Measurements from ENCODE around the gene VPS13A. TPM values are rescaled to one million over a fixed set of nuclear protein-coding genes. Genes with fewer than 3 reads are reported as not detected.

VPS13A gene
- total and polyA plus RNA-seq, 2 experiments from 2014 or later, result 13.2 to 65.6 TPM

DNA sequence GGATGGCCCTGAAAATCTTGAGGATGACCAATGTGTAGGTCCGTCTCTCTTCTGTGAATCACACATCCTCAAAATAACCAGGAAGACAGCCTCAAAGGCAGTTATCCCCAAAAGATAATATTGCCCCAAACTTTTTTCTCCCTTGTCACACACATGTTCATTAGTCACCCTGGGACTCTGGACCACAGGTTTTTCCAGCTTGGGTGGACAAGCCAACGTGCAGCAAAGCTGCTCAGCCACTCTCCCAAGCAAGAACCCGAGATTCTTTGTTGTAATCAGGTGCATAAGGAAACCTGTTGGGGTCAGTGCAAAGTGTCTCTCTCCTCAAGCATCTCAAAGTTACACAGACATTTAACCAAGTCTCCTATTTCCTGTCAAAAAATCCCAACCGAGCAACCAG, 274.2 kb downstream of the VPS13A start:
- H3K36me3 ChIP-seq (replicated peaks; ENCODE audit: insufficient read depth, low read depth), result no peaks in the 10 kb centered on the region
- no peaks in the 10 kb centered on the region for H3K9me3 ChIP-seq (ENCODE audit: low read depth)
- H3K27ac ChIP-seq, result no peak overlapping the region
- H3K4me1 ChIP-seq (ENCODE audit: insufficient read depth), result peaks cover 11% of the 10 kb centered on the region
- no peaks in the 10 kb centered on the region for H3K9me2 ChIP-seq (replicated peaks; ENCODE audit: insufficient read depth)
- TF ChIP-seq, protein P1, sequence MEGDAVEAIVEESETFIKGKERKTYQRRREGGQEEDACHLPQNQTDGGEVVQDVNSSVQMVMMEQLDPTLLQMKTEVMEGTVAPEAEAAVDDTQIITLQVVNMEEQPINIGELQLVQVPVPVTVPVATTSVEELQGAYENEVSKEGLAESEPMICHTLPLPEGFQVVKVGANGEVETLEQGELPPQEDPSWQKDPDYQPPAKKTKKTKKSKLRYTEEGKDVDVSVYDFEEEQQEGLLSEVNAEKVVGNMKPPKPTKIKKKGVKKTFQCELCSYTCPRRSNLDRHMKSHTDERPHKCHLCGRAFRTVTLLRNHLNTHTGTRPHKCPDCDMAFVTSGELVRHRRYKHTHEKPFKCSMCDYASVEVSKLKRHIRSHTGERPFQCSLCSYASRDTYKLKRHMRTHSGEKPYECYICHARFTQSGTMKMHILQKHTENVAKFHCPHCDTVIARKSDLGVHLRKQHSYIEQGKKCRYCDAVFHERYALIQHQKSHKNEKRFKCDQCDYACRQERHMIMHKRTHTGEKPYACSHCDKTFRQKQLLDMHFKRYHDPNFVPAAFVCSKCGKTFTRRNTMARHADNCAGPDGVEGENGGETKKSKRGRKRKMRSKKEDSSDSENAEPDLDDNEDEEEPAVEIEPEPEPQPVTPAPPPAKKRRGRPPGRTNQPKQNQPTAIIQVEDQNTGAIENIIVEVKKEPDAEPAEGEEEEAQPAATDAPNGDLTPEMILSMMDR (IDR thresholded peaks at IDR 0.05; ENCODE audit: poor library complexity), result no peak
- TF ChIP-seq EZH2 (IDR thresholded peaks at IDR 0.05; ENCODE audit: borderline replicate concordance) (no peak), EZH2phosphoT487 (IDR thresholded peaks at IDR 0.05; ENCODE audit: low read depth, severe bottlenecking, unreplicated experiment) (no peak)
- 93% methylated on average over 4 of the region's 4 CpGs for WGBS (ENCODE audit: low lambda C conversion rate, missing lambda C conversion rate)
- H3K79me2 ChIP-seq, result no peaks in the 10 kb centered on the region
- no peak overlapping the region for H2AFZ ChIP-seq
- no peaks in the 10 kb centered on the region for H3K27me3 ChIP-seq
- H3K4me3 ChIP-seq, result no peak overlapping the region
- no peak for DNase-seq (ENCODE audit: low spot score)
- H3K4me2 ChIP-seq, result no peak overlapping the region
- H4K20me1 ChIP-seq (ENCODE audit: insufficient read depth, poor library complexity, severe bottlenecking), result no peaks in the 10 kb centered on the region

DNA sequence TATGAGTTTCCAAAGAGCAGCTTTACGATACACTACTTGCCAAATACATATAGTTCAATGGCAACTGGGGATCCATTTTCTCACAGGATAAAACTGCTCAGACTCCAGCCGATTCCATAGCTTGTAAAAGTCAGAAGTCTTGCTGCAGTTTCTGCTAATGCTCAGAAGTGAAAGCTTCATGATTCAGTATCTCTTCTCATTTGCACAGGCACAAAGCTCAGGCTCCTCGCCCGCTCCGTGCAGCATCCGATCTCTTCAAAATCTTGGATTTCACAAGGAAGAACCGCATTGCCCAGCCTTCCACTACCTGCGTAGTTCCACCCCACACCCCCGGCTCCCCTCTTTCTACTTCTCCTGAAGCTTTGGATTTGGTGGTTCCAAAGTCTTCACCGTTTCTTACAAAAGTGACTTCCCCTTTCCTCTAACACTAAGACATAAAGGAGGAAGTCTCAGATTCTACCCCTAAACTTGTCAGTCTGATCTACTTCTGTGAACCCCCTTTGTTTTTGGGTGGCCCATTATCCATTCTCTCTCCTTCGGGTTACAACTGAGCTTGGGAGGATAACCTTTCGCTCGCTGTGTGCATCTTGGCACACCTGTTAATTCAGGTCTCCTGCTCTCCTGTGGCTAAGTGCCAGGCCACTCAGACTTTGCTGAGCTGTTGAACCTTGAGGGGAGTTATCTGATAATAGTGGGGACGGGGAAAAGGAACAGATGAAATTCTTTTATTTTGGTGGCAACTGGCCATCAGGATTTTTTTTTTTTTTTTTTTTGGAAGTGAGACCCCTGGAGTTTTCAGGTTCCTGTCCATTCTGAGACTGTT, 276.7 kb downstream of the VPS13A start:
- DNase-seq (ENCODE audit: low spot score), result no peak
- peak overlapping the region; percentile 37 for H3K4me2 ChIP-seq
- no peaks in the 10 kb centered on the region for H3K79me2 ChIP-seq
- H3K9me2 ChIP-seq (replicated peaks; ENCODE audit: insufficient read depth), result no peaks in the 10 kb centered on the region
- peaks cover 11% of the 10 kb centered on the region for H3K4me1 ChIP-seq (ENCODE audit: insufficient read depth)
- no peak for TF ChIP-seq EZH2phosphoT487 (IDR thresholded peaks at IDR 0.05; ENCODE audit: low read depth, severe bottlenecking, unreplicated experiment)
- TF ChIP-seq, protein P1 (IDR thresholded peaks at IDR 0.05; ENCODE audit: poor library complexity), result no peak
- TF ChIP-seq EZH2 (IDR thresholded peaks at IDR 0.05; ENCODE audit: borderline replicate concordance), result no peak
- WGBS (ENCODE audit: low lambda C conversion rate, missing lambda C conversion rate), result 86% methylated on average over 14 of the region's 14 CpGs
- no peaks in the 10 kb centered on the region for H3K9me3 ChIP-seq (ENCODE audit: low read depth)
- no peak overlapping the region for H3K4me3 ChIP-seq
- H4K20me1 ChIP-seq (ENCODE audit: insufficient read depth, poor library complexity, severe bottlenecking), result no peaks in the 10 kb centered on the region
- no peaks in the 10 kb centered on the region for H3K36me3 ChIP-seq (replicated peaks; ENCODE audit: insufficient read depth, low read depth)
- no peak overlapping the region for H2AFZ ChIP-seq
- no peak overlapping the region for H3K27ac ChIP-seq
- H3K27me3 ChIP-seq, result no peaks in the 10 kb centered on the region

GRCh38 chr9:77454663-77455062, 277.3 kb downstream of the VPS13A start:
- TF ChIP-seq EZH2 (IDR thresholded peaks at IDR 0.05; ENCODE audit: borderline replicate concordance), result no peak
- no peak for TF ChIP-seq EZH2phosphoT487 (IDR thresholded peaks at IDR 0.05; ENCODE audit: low read depth, severe bottlenecking, unreplicated experiment)
- TF ChIP-seq, protein P1 (IDR thresholded peaks at IDR 0.05; ENCODE audit: poor library complexity), result no peak
- peaks cover 7% of the 10 kb centered on the region for H3K4me1 ChIP-seq (ENCODE audit: insufficient read depth)
- no peak overlapping the region for H3K4me2 ChIP-seq
- no peaks in the 10 kb centered on the region for H3K27me3 ChIP-seq
- no peak overlapping the region for H3K4me3 ChIP-seq
- H3K79me2 ChIP-seq, result no peaks in the 10 kb centered on the region
- H3K36me3 ChIP-seq (replicated peaks; ENCODE audit: insufficient read depth, low read depth), result no peaks in the 10 kb centered on the region
- WGBS (ENCODE audit: low lambda C conversion rate, missing lambda C conversion rate), result 66% methylated on average over 3 of the region's 3 CpGs
- no peak for DNase-seq (ENCODE audit: low spot score)
- H4K20me1 ChIP-seq (ENCODE audit: insufficient read depth, poor library complexity, severe bottlenecking), result no peaks in the 10 kb centered on the region
- no peak overlapping the region for H2AFZ ChIP-seq
- H3K27ac ChIP-seq, result no peak overlapping the region
- H3K9me3 ChIP-seq (ENCODE audit: low read depth), result no peaks in the 10 kb centered on the region
- H3K9me2 ChIP-seq (replicated peaks; ENCODE audit: insufficient read depth), result no peaks in the 10 kb centered on the region
